Measurements from ENCODE around the gene HCFC1R1. TPM values are rescaled to one million over a fixed set of nuclear protein-coding genes. Genes with fewer than 3 reads are reported as not detected.

The HCFC1R1 gene
- total RNA-seq, 1 donor from 2014 or later, result 117 TPM

DNA sequence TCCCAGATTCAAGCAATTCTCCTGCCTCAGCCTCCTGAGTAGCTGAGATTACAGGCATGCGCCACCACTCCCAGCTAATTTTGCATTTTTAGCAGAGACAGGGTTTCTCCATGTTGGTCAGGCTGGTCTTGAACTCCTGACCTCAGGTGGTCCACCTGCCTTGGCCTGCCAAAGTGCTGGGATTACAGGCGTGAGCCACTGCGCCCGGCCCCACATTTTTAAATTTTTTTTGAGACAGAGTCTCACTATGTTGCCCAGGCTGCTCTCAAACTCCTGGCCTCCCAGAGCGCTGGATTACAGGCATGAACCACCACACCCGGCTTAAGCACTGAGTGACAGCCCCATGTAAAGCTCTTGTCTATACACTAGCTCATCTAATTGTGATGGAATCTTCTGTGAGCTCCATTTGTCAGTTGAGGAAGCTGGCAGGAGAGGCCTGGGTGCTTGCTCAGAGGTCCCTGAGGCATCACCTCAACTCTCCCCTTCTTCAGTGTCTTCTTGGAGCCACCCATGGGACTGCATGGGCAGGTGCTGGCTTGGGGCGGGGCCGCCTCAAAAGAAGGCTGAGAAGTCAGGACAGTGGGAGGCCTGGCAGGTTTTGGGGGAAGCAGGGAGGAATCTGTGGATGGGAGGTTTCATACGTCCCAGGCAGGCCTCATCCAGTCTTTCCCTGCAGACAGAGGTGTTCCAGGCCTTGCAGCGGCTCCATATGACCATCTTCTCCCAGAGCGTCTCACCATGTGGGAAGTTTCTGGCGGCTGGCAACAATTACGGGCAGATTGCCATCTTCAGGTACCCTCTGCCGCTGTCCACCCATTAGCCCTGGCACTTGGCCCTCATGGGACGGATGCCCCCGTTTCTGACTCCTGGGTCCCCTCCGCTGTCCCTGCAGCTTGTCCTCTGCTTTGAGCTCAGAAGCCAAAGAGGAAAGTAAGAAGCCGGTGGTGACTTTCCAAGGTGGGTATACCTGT is 1.6 kb upstream of the HCFC1R1 start:
- Mint-ChIP-seq H3K4me1 (ENCODE audit: low read depth, unreplicated experiment) (peaks cover 20% of the 10 kb centered on the region), H3K27me3 (ENCODE audit: unreplicated experiment) (peaks cover 17% of the 10 kb centered on the region), H3K9me3 (ENCODE audit: unreplicated experiment) (peaks cover 2% of the 10 kb centered on the region), H3K36me3 (ENCODE audit: unreplicated experiment) (no peaks in the 10 kb centered on the region), H3K4me3 (ENCODE audit: unreplicated experiment) (no peak overlapping the region), H3K27ac (ENCODE audit: unreplicated experiment) (no peak overlapping the region)
- TF ChIP-seq, protein P1, sequence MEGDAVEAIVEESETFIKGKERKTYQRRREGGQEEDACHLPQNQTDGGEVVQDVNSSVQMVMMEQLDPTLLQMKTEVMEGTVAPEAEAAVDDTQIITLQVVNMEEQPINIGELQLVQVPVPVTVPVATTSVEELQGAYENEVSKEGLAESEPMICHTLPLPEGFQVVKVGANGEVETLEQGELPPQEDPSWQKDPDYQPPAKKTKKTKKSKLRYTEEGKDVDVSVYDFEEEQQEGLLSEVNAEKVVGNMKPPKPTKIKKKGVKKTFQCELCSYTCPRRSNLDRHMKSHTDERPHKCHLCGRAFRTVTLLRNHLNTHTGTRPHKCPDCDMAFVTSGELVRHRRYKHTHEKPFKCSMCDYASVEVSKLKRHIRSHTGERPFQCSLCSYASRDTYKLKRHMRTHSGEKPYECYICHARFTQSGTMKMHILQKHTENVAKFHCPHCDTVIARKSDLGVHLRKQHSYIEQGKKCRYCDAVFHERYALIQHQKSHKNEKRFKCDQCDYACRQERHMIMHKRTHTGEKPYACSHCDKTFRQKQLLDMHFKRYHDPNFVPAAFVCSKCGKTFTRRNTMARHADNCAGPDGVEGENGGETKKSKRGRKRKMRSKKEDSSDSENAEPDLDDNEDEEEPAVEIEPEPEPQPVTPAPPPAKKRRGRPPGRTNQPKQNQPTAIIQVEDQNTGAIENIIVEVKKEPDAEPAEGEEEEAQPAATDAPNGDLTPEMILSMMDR (IDR thresholded peaks at IDR 0.05; ENCODE audit: partially characterized antibody, unreplicated experiment), result no peak
- no peak for DNase-seq

DNA sequence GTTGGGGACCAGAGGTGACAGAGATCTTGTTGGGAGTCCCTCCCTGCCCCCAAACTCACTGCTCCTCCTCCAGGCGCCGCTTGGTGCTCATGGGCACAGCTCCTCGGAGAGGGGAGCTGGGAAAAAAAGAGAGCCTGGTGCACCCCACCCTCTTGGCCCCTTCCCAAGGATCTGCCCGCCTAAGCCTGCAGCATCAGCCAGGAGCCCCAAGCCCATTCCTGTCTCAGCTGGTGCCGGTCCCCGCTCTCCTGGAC is 400 bp downstream of the HCFC1R1 start:
- H3K4me1 Mint-ChIP-seq (ENCODE audit: low read depth, unreplicated experiment), result peaks cover 18% of the 10 kb centered on the region
- DNase-seq, result no peak
- H3K27ac Mint-ChIP-seq (ENCODE audit: unreplicated experiment), result peak overlapping the region; percentile 96

DNA sequence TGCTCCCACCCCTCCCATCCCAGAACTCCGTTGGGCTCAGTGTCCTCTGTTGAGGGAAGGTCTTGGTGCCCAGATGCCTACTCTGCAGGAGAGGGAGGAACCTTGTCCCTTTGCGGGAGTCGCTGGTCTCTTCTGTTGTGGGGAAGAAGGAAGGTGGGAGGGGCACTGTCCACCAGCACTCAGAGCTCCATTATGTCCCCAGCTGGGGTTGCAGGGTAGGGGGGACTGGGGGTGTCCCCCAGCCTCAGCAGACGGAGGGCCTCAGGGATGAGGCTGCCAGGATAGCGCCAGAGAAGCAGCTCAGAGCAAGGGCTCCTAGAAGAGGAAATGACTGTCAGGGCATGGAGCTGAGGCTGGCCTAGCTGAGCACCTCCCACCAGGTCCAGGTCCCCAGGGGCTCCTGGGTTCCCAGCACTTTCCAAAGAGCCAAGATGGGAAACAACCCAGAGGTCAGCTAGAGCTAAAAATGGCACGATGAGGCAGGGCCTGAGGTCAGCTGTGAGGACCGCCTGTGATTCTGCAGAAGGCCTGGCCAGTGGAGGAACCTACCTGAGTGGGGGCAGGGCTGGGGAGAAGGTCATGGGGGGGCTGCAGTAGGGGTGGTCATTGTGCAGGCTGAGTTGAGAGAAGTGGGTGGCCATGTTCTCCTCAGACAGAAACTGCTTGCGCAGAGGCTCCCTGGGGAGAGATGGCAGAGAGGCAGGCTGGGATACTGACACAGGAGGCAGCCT is 893 bp downstream of the HCFC1R1 start:
- peak; percentile 51 for DNase-seq
- H3K4me3 Mint-ChIP-seq (ENCODE audit: unreplicated experiment), result peak overlapping the region; percentile 90
- peaks cover 2% of the 10 kb centered on the region for H3K9me3 Mint-ChIP-seq (ENCODE audit: unreplicated experiment)
- H3K36me3 Mint-ChIP-seq (ENCODE audit: unreplicated experiment), result no peaks in the 10 kb centered on the region
- peak overlapping the region; percentile 96 for H3K27ac Mint-ChIP-seq (ENCODE audit: unreplicated experiment)
- TF ChIP-seq, protein P1 (IDR thresholded peaks at IDR 0.05; ENCODE audit: partially characterized antibody, unreplicated experiment), result no peak
- peaks cover 13% of the 10 kb centered on the region for H3K27me3 Mint-ChIP-seq (ENCODE audit: unreplicated experiment)
- H3K4me1 Mint-ChIP-seq (ENCODE audit: low read depth, unreplicated experiment), result peaks cover 18% of the 10 kb centered on the region

More for the DNA sequence above, 400 bp downstream of the HCFC1R1 start:
- no peaks in the 10 kb centered on the region for H3K36me3 Mint-ChIP-seq (ENCODE audit: unreplicated experiment)
- peak overlapping the region; percentile 90 for H3K4me3 Mint-ChIP-seq (ENCODE audit: unreplicated experiment)
- TF ChIP-seq, protein P1 (IDR thresholded peaks at IDR 0.05; ENCODE audit: partially characterized antibody, unreplicated experiment), result no peak
- H3K27me3 Mint-ChIP-seq (ENCODE audit: unreplicated experiment), result peaks cover 11% of the 10 kb centered on the region
- peaks cover 2% of the 10 kb centered on the region for H3K9me3 Mint-ChIP-seq (ENCODE audit: unreplicated experiment)

DNA sequence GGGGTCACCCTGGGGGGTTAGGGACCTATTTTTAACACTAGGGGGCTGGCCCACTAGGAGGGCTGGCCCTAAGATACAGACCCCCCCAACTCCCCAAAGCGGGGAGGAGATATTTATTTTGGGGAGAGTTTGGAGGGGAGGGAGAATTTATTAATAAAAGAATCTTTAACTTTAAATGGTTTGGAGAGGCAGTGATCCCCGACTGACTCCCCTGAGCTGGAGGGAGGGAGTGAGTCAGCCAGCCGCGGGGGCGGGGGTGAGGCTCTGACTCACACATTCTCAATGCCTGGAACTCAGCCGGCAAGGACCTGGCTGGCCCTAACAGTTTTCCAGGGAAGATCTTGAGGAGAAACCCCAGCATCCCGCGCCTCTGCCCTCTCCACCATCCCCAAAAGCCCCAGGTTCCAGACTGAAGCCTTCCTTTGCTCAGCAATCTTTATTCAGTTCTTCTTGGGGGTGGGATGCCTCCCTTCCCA is 1.5 kb downstream of the HCFC1R1 start:
- Mint-ChIP-seq H3K9me3 (ENCODE audit: unreplicated experiment) (peaks cover 2% of the 10 kb centered on the region), H3K4me1 (ENCODE audit: low read depth, unreplicated experiment) (peaks cover 16% of the 10 kb centered on the region), H3K27me3 (ENCODE audit: unreplicated experiment) (peaks cover 13% of the 10 kb centered on the region), H3K4me3 (ENCODE audit: unreplicated experiment) (peak overlapping the region; percentile 90), H3K36me3 (ENCODE audit: unreplicated experiment) (no peaks in the 10 kb centered on the region), H3K27ac (ENCODE audit: unreplicated experiment) (no peak overlapping the region)
- TF ChIP-seq, protein P1 (IDR thresholded peaks at IDR 0.05; ENCODE audit: partially characterized antibody, unreplicated experiment), result no peak
- DNase-seq, result peak; percentile 59
